K562 (cell line): ENCODE measurements around the gene ADNP. TPM values are rescaled to one million over a fixed set of nuclear protein-coding genes. Genes with fewer than 3 reads are reported as not detected.

Source experiments
- ATAC-seq: fragments of 200-7000 bp; cut with Tn5 transposase; 3 replicates; pipeline ENCODE4 v1.9.1; 2020; ENCODE audit warnings: moderate library complexity
- BruUV-seq: library from RNA; stranded (reverse); fragments of 400-500 nt; replicated peaks from 2 replicates; lab custom pipeline; 2021; lab: Mats Ljungman, UMichigan
- CTCF ChIA-PET: fragments of 300-600 bp; formaldehyde crosslinking; extraction: SDS; loops from one replicate; lab custom pipeline; 2021; ENCODE audit warnings: low intra/inter-chr PET ratio; lab: Yijun Ruan, JAX
- POLR2A ChIA-PET: fragments of 300-600, 350-650 bp; sonication (Branson Sonifier 250); formaldehyde crosslinking; extraction: SDS; loops from one replicate; lab custom pipeline; 2021; ENCODE audit warnings: antibody characterized with exemption, inconsistent platforms; lab: Yijun Ruan, JAX
- DNase-seq, 4 experiments: peaks; one replicate each; pipeline versions ENCODE4 v3.0.0 to v3.0.0-alpha.2; 2011 to 2018; ENCODE audit warnings: low spot score in 3 of 4, mixed read lengths in 3 of 4; ENCODE audit errors: extremely low read depth in 1 of 4
- FAIRE-seq: peaks from 2 replicates; lab custom pipeline; 2011; peaks lifted over from hg19 to GRCh38; lab: Jason Lieb, UNC
- H2AFZ ChIP-seq: 2 replicates; pipeline ENCODE4 v1.6.0; 2011; ENCODE audit warnings: low read depth, low read length, control low read depth, inconsistent platforms
- H3K27ac ChIP-seq: fragments of 200-600 bp; 3 replicates; pipeline ENCODE4 v1.8.0; 2011; ENCODE audit warnings: low read depth, mild to moderate bottlenecking, control low read depth, inconsistent platforms, low read length, moderate library complexity, mixed read lengths; ENCODE audit errors: extremely low read depth
- H3K27me3 ChIP-seq, 2 experiments: fragments of 300-600 bp in 1 of 2; 2 replicates in 1 of 2; 3 replicates in 1 of 2; pipeline versions ENCODE4 v1.6.0 to v1.8.0; 2011; ENCODE audit warnings: inconsistent platforms in 2 of 2, low read length in 2 of 2, mild to moderate bottlenecking in 1 of 2, mixed read lengths in 1 of 2, moderate library complexity in 1 of 2; ENCODE audit not compliant: control insufficient read depth in 2 of 2, insufficient read depth in 2 of 2
- H3K36me3 ChIP-seq: fragments of 300-600 bp; 3 replicates; pipeline ENCODE4 v1.8.0; 2011; ENCODE audit warnings: mild to moderate bottlenecking, low read length, inconsistent platforms; ENCODE audit not compliant: control insufficient read depth, insufficient read depth
- H3K4me1 ChIP-seq, 2 experiments: fragments of 200-600 bp in 1 of 2; replicated peaks in 1 of 2; 2 replicates in 1 of 2; 3 replicates in 1 of 2; pipeline versions ENCODE4 v1.5.1 to v1.8.0; 2011; ENCODE audit warnings: inconsistent platforms in 2 of 2, low read length in 2 of 2, mild to moderate bottlenecking in 1 of 2, mixed read lengths in 1 of 2, moderate library complexity in 1 of 2; ENCODE audit not compliant: control insufficient read depth in 2 of 2, insufficient read depth in 2 of 2
- H3K4me2 ChIP-seq: 2 replicates; pipeline ENCODE4 v1.6.1; 2011; ENCODE audit warnings: low read length, control low read depth, inconsistent platforms, mixed read lengths; ENCODE audit not compliant: insufficient read depth
- H3K4me3 ChIP-seq: fragments of 200-600 bp; sonication (generic), shearing (Covaris generic); 2 replicates; pipeline ENCODE4 v1.5.1; 2016; ENCODE audit warnings: control low read depth, inconsistent platforms
- H3K79me2 ChIP-seq: fragments of 200-600 bp; 3 replicates; pipeline ENCODE4 v1.8.0; 2011; ENCODE audit warnings: low read length, inconsistent platforms; ENCODE audit not compliant: control insufficient read depth, insufficient read depth
- H3K9ac ChIP-seq, 2 experiments: 2 replicates each; pipeline versions ENCODE4 v1.6.0 to v1.6.1; 2011; ENCODE audit warnings: low read depth in 2 of 2, low read length in 2 of 2, control low read depth in 1 of 2, inconsistent platforms in 1 of 2, mild to moderate bottlenecking in 1 of 2, mixed read lengths in 1 of 2; ENCODE audit not compliant: insufficient read depth in 1 of 2
- H3K9me1 ChIP-seq: one replicate; pipeline ENCODE4 v1.6.0; 2011; ENCODE audit warnings: inconsistent platforms, mild to moderate bottlenecking, low read length, moderate library complexity; ENCODE audit not compliant: control insufficient read depth, insufficient read depth
- H3K9me3 ChIP-seq: replicated peaks from 2 replicates; pipeline ENCODE4 v1.5.1; 2011; ENCODE audit warnings: low read depth, low read length, inconsistent platforms; ENCODE audit not compliant: control insufficient read depth, insufficient read depth
- H4K20me1 ChIP-seq: replicated peaks from 2 replicates; pipeline ENCODE4 v1.6.1; 2011; ENCODE audit warnings: low read length, inconsistent platforms, mixed read lengths; ENCODE audit not compliant: control insufficient read depth, insufficient read depth
- CBX2 ChIP-seq: fragments of 200-600 bp; sonication (generic); IDR thresholded peaks from one replicate; pipeline ENCODE4 v1.6.1; 2012; ENCODE audit warnings: mild to moderate bottlenecking, low read length, inconsistent platforms; ENCODE audit not compliant: insufficient read depth, poor library complexity, severe bottlenecking
- CHD1 ChIP-seq: fragments of 200-600 bp; sonication (generic); IDR thresholded peaks from one replicate; pipeline ENCODE4 v1.6.1; 2012; ENCODE audit warnings: mild to moderate bottlenecking, moderate library complexity, low read length, inconsistent platforms
- FOSL1 ChIP-seq: fragments of 200-800 bp; sonication (Bioruptor generic); conservative IDR thresholded peaks from 2 replicates; pipeline ENCODE4 v1.6.1; 2016; ENCODE audit warnings: missing genetic modification characterization, missing compliant biosample characterization
- FOXA3 ChIP-seq, 2 experiments: fragments of 450-650 bp in 1 of 2; sonication (generic) in 1 of 2; formaldehyde crosslinking; IDR thresholded peaks in 1 of 2; conservative IDR thresholded peaks in 1 of 2; 2 replicates each; pipeline versions ENCODE4 v1.4.0 to v1.8.0; 2020 to 2022; ENCODE audit warnings: mild to moderate bottlenecking in 2 of 2, missing genetic modification reagents in 1 of 2
- L3MBTL2 ChIP-seq: fragments of 450-650 bp; IDR thresholded peaks from 2 replicates; pipeline ENCODE4 v1.6.1; 2016; ENCODE audit warnings: mild to moderate bottlenecking, moderate library complexity
- MYNN ChIP-seq, 2 experiments: sonication (generic); formaldehyde crosslinking in 1 of 2; IDR thresholded peaks; 2 replicates each; pipeline versions ENCODE4 v1.5.0 to v1.6.1; 2016 to 2020; ENCODE audit warnings: antibody characterized with exemption in 1 of 2, missing genetic modification reagents in 1 of 2
- RBM15 ChIP-seq: fragments of 200-400 bp; formaldehyde crosslinking; IDR thresholded peaks from 2 replicates; pipeline ENCODE4 v1.6.1; 2018; ENCODE audit warnings: mild to moderate bottlenecking, low read length, moderate library complexity; ENCODE audit not compliant: insufficient read depth
- TEAD1 ChIP-seq, 2 experiments: fragments of 450-650 bp in 1 of 2; sonication (generic) in 1 of 2; formaldehyde crosslinking; IDR thresholded peaks; 2 replicates each; pipeline versions ENCODE4 v1.4.0 to v1.8.0; 2020 to 2022; ENCODE audit warnings: mild to moderate bottlenecking in 2 of 2, missing genetic modification reagents in 1 of 2
- TRIM24 ChIP-seq, 2 experiments: fragments of 450-650 bp; IDR thresholded peaks; 2 replicates each; pipeline ENCODE4 v1.6.1; 2016
- ZC3H4 ChIP-seq: sonication (generic); formaldehyde crosslinking; IDR thresholded peaks from 2 replicates; pipeline ENCODE4 v1.9.0; 2021; ENCODE audit warnings: missing genetic modification reagents, borderline replicate concordance
- ZNF121 ChIP-seq: sonication (generic); formaldehyde crosslinking; conservative IDR thresholded peaks from 2 replicates; pipeline ENCODE4 v1.8.0; 2022; ENCODE audit warnings: missing genetic modification reagents
- ZNF253 ChIP-seq: fragments of 250-450 bp; sonication (Bioruptor Pico); conservative IDR thresholded peaks from 2 replicates; pipeline ENCODE4 v1.6.1; 2021; ENCODE audit warnings: mild to moderate bottlenecking
- ZNF324 ChIP-seq: fragments of 250-450 bp; sonication (Bioruptor Pico); IDR thresholded peaks from 2 replicates; pipeline ENCODE4 v1.4.0; 2020; ENCODE audit warnings: mild to moderate bottlenecking
- WGBS: fragments of 100-300 bp; shearing (Covaris generic); methylation state at CpG from one replicate; pipeline ENCODE4 v1.1.6; 2016; ENCODE audit warnings: low coverage, mixed read lengths; ENCODE audit not compliant: insufficient coverage; ENCODE audit errors: missing lambda C conversion rate; 5-methylcytosine and 5-hydroxymethylcytosine counted together
- in situ Hi-C: fragments of 300-500 bp; cut with MboI; formaldehyde crosslinking; loops from 4 replicates; pipeline ENCODE4 v1.15.0; 2018; ENCODE audit warnings: inconsistent platforms, mixed read lengths
- intact Hi-C: fragments of 100-400 bp; cut with micrococcal nuclease; formaldehyde crosslinking; loops from 2 replicates; pipeline ENCODE4 v1.14.2; 2022
- polyA plus RNA-seq, 8 experiments: library from polyadenylated mRNA; depleted of rRNA in 4 of 8; stranded (reverse) in 5 of 8; unstranded in 3 of 8; fragments of >200 nt; fragmentation: Nextera tagmentation in 2 of 8; fragmentation: Illumina TruSeq in 1 of 8; extraction: Ambion mirVana in 2 of 8; extraction: Trizol in 1 of 8; gene quantifications; 2 replicates each; pipeline versions ENCODE4 v1.2.1 to v1.2.3, GENCODE V29; 2011 to 2014; ENCODE audit warnings: inconsistent platforms in 1 of 8, missing spikeins in 1 of 8
- total RNA-seq, 7 experiments: library from RNA; depleted of rRNA in 6 of 7; stranded (reverse); fragments of >200 nt in 6 of 7; fragmentation: Illumina TruSeq in 2 of 7; extraction: Trizol in 2 of 7; gene quantifications; 2 replicates each; pipeline versions ENCODE4 v1.2.1 to v1.2.3, GENCODE V29; 2011 to 2021; ENCODE audit warnings: low replicate concordance in 1 of 7
- TF ChIP-seq, protein P1 (sequence below): fragments of 200-800 bp; sonication (Bioruptor generic); IDR thresholded peaks from 2 replicates; pipeline ENCODE4 v1.6.1; 2017; ENCODE audit warnings: missing genetic modification characterization, missing compliant biosample characterization
- TF ChIP-seq, protein P2 (sequence below), 2 experiments: fragments of 450-650 bp; IDR thresholded peaks; 2 replicates each; pipeline ENCODE4 v1.6.1; 2016
- TF ChIP-seq, protein P3 (sequence below): sonication (generic); formaldehyde crosslinking; IDR thresholded peaks from 2 replicates; pipeline ENCODE4 v1.9.0; 2022; ENCODE audit warnings: mild to moderate bottlenecking, missing genetic modification reagents
- TF ChIP-seq, protein P4 (sequence below), 2 experiments: fragments of 200-800 bp in 1 of 2; sonication (Bioruptor generic) in 1 of 2; sonication (generic) in 1 of 2; formaldehyde crosslinking in 1 of 2; IDR thresholded peaks in 1 of 2; conservative IDR thresholded peaks in 1 of 2; 2 replicates each; pipeline versions ENCODE4 v1.5.0 to v1.6.1; 2016 to 2020; ENCODE audit warnings: missing compliant biosample characterization in 1 of 2, missing genetic modification characterization in 1 of 2, missing genetic modification reagents in 1 of 2

ADNP gene
- total and polyA plus RNA-seq, 9 of the 15 experiments (the other 6 are each of a cell fraction or from before 2014, with no cell fraction given): 17.8 to 59.9 (median 25.3) TPM

DNA sequence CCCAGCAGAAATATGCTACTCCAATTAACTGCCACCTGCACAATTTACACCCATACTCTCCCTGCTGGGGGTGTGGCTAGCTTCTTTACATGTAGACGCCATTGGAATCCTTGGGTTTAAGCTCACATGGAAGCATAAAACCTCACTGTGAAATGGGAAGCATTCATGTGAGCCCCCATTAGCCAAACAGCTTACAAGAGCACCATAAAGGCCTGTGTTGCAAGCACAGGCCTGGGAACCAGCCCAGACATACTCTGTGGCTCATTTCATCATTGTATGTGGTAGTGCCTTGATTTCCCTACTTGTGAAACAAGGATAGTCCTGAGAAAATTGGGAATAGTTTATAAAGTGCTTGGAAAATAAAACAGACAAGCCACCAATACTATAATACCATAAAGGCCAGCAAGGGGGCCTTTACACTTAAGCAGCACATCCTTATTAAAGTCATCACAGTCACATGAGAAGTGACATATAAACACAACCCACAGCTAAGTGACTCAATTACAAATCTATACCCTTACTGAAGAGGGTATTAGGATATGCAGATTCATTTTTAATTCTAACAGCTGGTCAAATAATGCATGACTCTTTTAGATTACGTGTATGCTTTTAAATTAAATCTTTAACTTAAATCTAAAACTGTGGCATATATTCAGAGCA is 6.8 kb downstream of the ADNP start:
- no peak for ATAC-seq
- no peak for DNase-seq
- H3K27me3 ChIP-seq: no peaks in the 10 kb centered on the region
- H3K4me2 ChIP-seq: no peak overlapping the region
- intact Hi-C loops: no loop called here
- no peak overlapping the region for H2AFZ ChIP-seq
- H3K9ac ChIP-seq: no peak overlapping the region
- no peak overlapping the region for H3K4me3 ChIP-seq
- H3K36me3 ChIP-seq: peaks cover 91% of the 10 kb centered on the region
- POLR2A ChIA-PET: interaction anchor here (0.7 to 4.6 kb wide), 8 partner anchors 9 to 171 kb away, joined by 3 to 30 read pairs (median 4); partner anchors contain the start of gene BCAS4
- no peak for FAIRE-seq
- BruUV-seq: no TSS peak
- CTCF ChIA-PET: no interaction called here
- H3K9me1 ChIP-seq: no peaks in the 10 kb centered on the region
- TF ChIP-seq TRIM24 (IDR thresholded peaks at IDR 0.05) (no peak), CHD1 (no peak), MYNN (IDR thresholded peaks at IDR 0.05) (no peak), MYNN (CRISPR knock-in tag; IDR thresholded peaks at IDR 0.05) (no peak), FOXA3 (CRISPR knock-in tag; conservative IDR thresholded peaks at IDR 0.05 in 1 of 2, IDR thresholded peaks at IDR 0.05 in 1 of 2) (no peak), TEAD1 (CRISPR knock-in tag; IDR thresholded peaks at IDR 0.05) (no peak), ZNF253 (no peak), FOSL1 (no peak), L3MBTL2 (no peak), ZNF324 (no peak), RBM15 (no peak), ZNF121 (no peak), CBX2 (no peak), ZC3H4 (no peak)
- TF ChIP-seq, protein P1, sequence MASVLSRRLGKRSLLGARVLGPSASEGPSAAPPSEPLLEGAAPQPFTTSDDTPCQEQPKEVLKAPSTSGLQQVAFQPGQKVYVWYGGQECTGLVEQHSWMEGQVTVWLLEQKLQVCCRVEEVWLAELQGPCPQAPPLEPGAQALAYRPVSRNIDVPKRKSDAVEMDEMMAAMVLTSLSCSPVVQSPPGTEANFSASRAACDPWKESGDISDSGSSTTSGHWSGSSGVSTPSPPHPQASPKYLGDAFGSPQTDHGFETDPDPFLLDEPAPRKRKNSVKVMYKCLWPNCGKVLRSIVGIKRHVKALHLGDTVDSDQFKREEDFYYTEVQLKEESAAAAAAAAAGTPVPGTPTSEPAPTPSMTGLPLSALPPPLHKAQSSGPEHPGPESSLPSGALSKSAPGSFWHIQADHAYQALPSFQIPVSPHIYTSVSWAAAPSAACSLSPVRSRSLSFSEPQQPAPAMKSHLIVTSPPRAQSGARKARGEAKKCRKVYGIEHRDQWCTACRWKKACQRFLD: no peak
- TF ChIP-seq, protein P2, sequence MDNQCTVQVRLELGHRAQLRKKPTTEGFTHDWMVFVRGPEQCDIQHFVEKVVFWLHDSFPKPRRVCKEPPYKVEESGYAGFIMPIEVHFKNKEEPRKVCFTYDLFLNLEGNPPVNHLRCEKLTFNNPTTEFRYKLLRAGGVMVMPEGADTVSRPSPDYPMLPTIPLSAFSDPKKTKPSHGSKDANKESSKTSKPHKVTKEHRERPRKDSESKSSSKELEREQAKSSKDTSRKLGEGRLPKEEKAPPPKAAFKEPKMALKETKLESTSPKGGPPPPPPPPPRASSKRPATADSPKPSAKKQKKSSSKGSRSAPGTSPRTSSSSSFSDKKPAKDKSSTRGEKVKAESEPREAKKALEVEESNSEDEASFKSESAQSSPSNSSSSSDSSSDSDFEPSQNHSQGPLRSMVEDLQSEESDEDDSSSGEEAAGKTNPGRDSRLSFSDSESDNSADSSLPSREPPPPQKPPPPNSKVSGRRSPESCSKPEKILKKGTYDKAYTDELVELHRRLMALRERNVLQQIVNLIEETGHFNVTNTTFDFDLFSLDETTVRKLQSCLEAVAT (IDR thresholded peaks at IDR 0.05): no peak
- TF ChIP-seq, protein P3, sequence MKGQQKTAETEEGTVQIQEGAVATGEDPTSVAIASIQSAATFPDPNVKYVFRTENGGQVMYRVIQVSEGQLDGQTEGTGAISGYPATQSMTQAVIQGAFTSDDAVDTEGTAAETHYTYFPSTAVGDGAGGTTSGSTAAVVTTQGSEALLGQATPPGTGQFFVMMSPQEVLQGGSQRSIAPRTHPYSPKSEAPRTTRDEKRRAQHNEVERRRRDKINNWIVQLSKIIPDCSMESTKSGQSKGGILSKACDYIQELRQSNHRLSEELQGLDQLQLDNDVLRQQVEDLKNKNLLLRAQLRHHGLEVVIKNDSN: no peak
- TF ChIP-seq, protein P4, sequence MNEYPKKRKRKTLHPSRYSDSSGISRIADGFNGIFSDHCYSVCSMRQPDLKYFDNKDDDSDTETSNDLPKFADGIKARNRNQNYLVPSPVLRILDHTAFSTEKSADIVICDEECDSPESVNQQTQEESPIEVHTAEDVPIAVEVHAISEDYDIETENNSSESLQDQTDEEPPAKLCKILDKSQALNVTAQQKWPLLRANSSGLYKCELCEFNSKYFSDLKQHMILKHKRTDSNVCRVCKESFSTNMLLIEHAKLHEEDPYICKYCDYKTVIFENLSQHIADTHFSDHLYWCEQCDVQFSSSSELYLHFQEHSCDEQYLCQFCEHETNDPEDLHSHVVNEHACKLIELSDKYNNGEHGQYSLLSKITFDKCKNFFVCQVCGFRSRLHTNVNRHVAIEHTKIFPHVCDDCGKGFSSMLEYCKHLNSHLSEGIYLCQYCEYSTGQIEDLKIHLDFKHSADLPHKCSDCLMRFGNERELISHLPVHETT (CRISPR knock-in tag; conservative IDR thresholded peaks at IDR 0.05 in 1 of 2, IDR thresholded peaks at IDR 0.05 in 1 of 2): no peak
- WGBS: 67% methylated on average over 2 of the region's 2 CpGs
- peaks cover 37% of the 10 kb centered on the region for H4K20me1 ChIP-seq
- in situ Hi-C loops: no loop called here
- H3K9me3 ChIP-seq: no peaks in the 10 kb centered on the region
- H3K27ac ChIP-seq: no peak overlapping the region
- H3K4me1 ChIP-seq: peaks cover 6 to 27% of the 10 kb centered on the region in 2 experiments; a peak in 3 of 5 replicates
- peaks cover 99% of the 10 kb centered on the region for H3K79me2 ChIP-seq
